ENCODE measurements around the gene SLC16A10. TPM values are rescaled to one million over a fixed set of nuclear protein-coding genes. Genes with fewer than 3 reads are reported as not detected.

The SLC16A10 gene
- total RNA-seq, 2 donors from 2014 or later, result 8.7 to 13.8 TPM

DNA sequence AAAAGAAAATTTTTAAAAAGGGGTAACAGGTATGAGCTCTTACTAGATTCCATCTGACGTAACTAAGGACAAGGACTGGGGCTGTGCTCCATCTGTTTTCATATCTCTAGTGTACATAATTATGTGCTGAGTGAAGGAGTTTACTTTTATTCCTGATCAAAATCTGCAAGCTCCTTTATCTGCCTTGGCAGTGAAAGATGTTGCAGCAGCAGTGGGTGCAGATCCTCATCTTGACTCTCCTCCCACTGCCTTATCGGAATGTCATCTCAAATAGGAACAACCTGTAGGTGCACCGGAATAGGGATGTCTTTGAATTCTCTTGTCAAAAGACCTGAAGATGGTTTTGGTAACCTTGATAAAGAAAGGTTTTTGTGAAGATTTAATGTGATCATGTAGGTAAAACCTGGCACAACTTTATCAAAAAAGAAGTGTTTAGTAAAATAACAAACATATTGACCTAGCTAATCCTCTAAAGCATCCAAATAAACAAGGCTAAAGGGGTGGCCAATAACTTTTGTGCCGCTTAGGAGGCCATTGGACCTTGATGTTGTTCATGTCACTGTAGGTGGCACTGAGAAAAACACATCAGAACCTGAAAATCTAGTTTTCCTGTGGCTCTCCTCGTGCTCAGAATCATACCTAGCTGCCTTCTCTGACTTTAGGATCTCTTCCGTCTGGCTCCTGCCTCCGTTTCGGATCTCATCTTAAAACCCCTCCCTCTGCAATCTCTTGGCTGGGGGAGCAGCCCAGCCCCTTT, 19.0 kb upstream of the SLC16A10 start:
- WGBS, 2 experiments (ENCODE audit: insufficient coverage in 1 of 2, insufficient read length in 1 of 2), result 90 to 96% methylated on average over 6 to 8 of the region's 8 CpGs
- TF ChIP-seq, protein P1, sequence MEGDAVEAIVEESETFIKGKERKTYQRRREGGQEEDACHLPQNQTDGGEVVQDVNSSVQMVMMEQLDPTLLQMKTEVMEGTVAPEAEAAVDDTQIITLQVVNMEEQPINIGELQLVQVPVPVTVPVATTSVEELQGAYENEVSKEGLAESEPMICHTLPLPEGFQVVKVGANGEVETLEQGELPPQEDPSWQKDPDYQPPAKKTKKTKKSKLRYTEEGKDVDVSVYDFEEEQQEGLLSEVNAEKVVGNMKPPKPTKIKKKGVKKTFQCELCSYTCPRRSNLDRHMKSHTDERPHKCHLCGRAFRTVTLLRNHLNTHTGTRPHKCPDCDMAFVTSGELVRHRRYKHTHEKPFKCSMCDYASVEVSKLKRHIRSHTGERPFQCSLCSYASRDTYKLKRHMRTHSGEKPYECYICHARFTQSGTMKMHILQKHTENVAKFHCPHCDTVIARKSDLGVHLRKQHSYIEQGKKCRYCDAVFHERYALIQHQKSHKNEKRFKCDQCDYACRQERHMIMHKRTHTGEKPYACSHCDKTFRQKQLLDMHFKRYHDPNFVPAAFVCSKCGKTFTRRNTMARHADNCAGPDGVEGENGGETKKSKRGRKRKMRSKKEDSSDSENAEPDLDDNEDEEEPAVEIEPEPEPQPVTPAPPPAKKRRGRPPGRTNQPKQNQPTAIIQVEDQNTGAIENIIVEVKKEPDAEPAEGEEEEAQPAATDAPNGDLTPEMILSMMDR (conservative IDR thresholded peaks at IDR 0.05), result no peak
- no peak for DNase-seq
- Histone ChIP-seq H3K4me1 (ENCODE audit: control insufficient read depth, insufficient read depth, low read length) (peaks cover 4% of the 10 kb centered on the region), H3K36me3 (ENCODE audit: control insufficient read depth, insufficient read depth, low read length) (no peaks in the 10 kb centered on the region), H3K27ac (ENCODE audit: low read depth, low read length) (no peak overlapping the region), H3K4me3 (ENCODE audit: low read length) (no peak overlapping the region), H3K27me3 (ENCODE audit: control insufficient read depth, insufficient read depth, low read length, poor library complexity, severe bottlenecking) (no peaks in the 10 kb centered on the region), H3K9me3 (ENCODE audit: control insufficient read depth, low read length) (no peaks in the 10 kb centered on the region), H3K9ac (ENCODE audit: extremely low read depth, low read length, poor library complexity, severe bottlenecking) (no peak overlapping the region)
- Mint-ChIP-seq H3K27me3 (ENCODE audit: insufficient read depth) (peaks cover 9% of the 10 kb centered on the region), H3K4me3 (no peak overlapping the region), H3K4me1 (peaks cover 7% of the 10 kb centered on the region), H3K9me3 (peaks cover 15% of the 10 kb centered on the region), H3K27ac (no peak overlapping the region), H3K36me3 (ENCODE audit: low read depth) (no peaks in the 10 kb centered on the region)

DNA sequence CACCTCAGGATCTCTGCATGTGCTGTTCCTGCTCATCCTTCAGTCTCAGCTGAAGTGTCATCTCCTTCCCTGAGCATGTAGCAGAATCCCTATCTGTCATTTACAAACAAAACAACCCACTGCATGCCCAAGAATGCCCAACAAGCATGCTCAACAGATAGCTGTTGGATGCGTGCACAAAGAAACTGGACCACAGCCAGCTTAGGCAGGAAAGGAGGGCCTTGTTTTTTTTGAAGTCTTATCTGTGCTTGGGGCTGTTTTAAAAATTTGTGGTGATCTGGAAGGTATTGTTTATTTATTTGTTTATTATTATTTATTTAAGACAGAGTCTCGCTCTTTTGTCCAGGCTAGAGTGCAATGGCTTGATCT, 18.5 kb upstream of the SLC16A10 start:
- H3K27ac ChIP-seq (ENCODE audit: low read depth, low read length), result no peak overlapping the region
- peaks cover 4% of the 10 kb centered on the region for H3K4me1 ChIP-seq (ENCODE audit: control insufficient read depth, insufficient read depth, low read length)
- Mint-ChIP-seq H3K4me1 (peaks cover 8% of the 10 kb centered on the region), H3K9me3 (peaks cover 9% of the 10 kb centered on the region), H3K36me3 (ENCODE audit: low read depth) (no peaks in the 10 kb centered on the region), H3K27me3 (ENCODE audit: insufficient read depth) (peaks cover 9% of the 10 kb centered on the region), H3K4me3 (no peak overlapping the region), H3K27ac (no peak overlapping the region)
- WGBS, 2 experiments (ENCODE audit: insufficient coverage in 1 of 2, insufficient read length in 1 of 2), result 71 to 95% methylated on average over 1 to 2 of the region's 2 CpGs
- TF ChIP-seq, protein P1 (conservative IDR thresholded peaks at IDR 0.05), result no peak
- no peak overlapping the region for H3K9ac ChIP-seq (ENCODE audit: extremely low read depth, low read length, poor library complexity, severe bottlenecking)
- H3K36me3 ChIP-seq (ENCODE audit: control insufficient read depth, insufficient read depth, low read length), result no peaks in the 10 kb centered on the region
- no peak for DNase-seq
- H3K4me3 ChIP-seq (ENCODE audit: low read length), result no peak overlapping the region
- no peaks in the 10 kb centered on the region for H3K9me3 ChIP-seq (ENCODE audit: control insufficient read depth, low read length)
- H3K27me3 ChIP-seq (ENCODE audit: control insufficient read depth, insufficient read depth, low read length, poor library complexity, severe bottlenecking), result no peaks in the 10 kb centered on the region

DNA sequence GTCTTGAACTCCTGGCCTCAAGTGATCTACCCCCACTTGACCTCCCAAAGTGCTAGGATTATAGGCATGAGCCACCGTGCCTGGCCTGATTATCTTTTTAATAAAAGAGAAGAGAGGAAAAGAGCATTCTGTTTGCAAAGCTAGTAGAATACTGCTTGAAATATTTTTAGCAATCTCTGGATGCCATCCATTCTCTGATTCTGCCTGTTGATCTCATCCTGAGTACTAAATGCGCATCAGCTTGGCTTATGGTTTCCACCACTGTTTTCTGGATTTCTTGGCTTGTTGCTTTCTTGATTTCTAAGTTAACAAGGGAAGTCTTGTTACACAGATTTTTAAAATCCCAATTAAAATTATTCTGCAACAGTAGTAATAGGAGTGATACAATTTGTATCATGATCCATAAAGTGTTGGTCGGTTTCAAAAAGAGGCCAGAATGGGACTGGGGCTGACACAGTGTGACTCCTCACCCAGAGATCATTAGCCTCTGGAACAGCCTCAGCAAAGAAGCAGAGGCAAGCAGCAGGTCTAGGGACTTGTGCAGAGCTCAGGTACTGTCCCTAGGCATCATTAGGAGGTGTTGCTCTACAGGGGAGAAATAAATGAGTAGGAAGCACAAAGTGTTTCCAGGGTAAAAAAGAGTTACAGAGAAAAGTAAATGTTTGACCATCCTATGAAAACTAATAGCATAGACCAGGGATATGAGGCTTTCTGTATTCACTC, 17.8 kb upstream of the SLC16A10 start:
- Histone ChIP-seq H3K4me3 (ENCODE audit: low read length) (no peak overlapping the region), H3K9ac (ENCODE audit: extremely low read depth, low read length, poor library complexity, severe bottlenecking) (no peak overlapping the region), H3K27ac (ENCODE audit: low read depth, low read length) (no peak overlapping the region), H3K27me3 (ENCODE audit: control insufficient read depth, insufficient read depth, low read length, poor library complexity, severe bottlenecking) (no peaks in the 10 kb centered on the region), H3K9me3 (ENCODE audit: control insufficient read depth, low read length) (no peaks in the 10 kb centered on the region), H3K36me3 (ENCODE audit: control insufficient read depth, insufficient read depth, low read length) (no peaks in the 10 kb centered on the region), H3K4me1 (ENCODE audit: control insufficient read depth, insufficient read depth, low read length) (peaks cover 4% of the 10 kb centered on the region)
- Mint-ChIP-seq H3K4me1 (peaks cover 11% of the 10 kb centered on the region), H3K36me3 (ENCODE audit: low read depth) (no peaks in the 10 kb centered on the region), H3K27ac (no peak overlapping the region), H3K9me3 (peaks cover 2% of the 10 kb centered on the region), H3K4me3 (no peak overlapping the region), H3K27me3 (ENCODE audit: insufficient read depth) (peaks cover 9% of the 10 kb centered on the region)
- WGBS, 2 experiments (ENCODE audit: insufficient coverage in 1 of 2, insufficient read length in 1 of 2), result 97% methylated on average over 3 of the region's 3 CpGs; no CpG with 5 or more reads in 1 of the 2 experiments
- TF ChIP-seq, protein P1 (conservative IDR thresholded peaks at IDR 0.05), result no peak
- no peak for DNase-seq
